ENCODE data around the gene MED22.

- TF ChIP-seq CTCF (IDR thresholded peaks at IDR 0.05) (no peak), TCF7L2 (IDR thresholded peaks at IDR 0.05; ENCODE audit: low read depth, low read length) (no peak)
These were observed 13.7 kb upstream of the MED22 start for GRCh38 chr9:133361507-133362092.
